SK-N-SH (cell line): Measurements from ENCODE around the gene NLRP14. TPM values are rescaled to one million over a fixed set of nuclear protein-coding genes. Genes with fewer than 3 reads are reported as not detected.

Experiments
- CTCF ChIA-PET: fragments of 300-600, 350-600 bp; formaldehyde crosslinking; extraction: SDS; loops from one replicate; lab custom pipeline; 2021; lab: Yijun Ruan, JAX
- POLR2A ChIA-PET: fragments of 350-600 bp; sonication (Branson Sonifier 250); formaldehyde crosslinking; extraction: SDS; loops from one replicate; lab custom pipeline; 2020; ENCODE audit warnings: antibody characterized with exemption, inconsistent platforms; lab: Yijun Ruan, JAX
- DNase-seq: peaks from one replicate; pipeline ENCODE4 v3.0.0; 2012
- H2AFZ ChIP-seq: fragments of 200-600 bp; sonication (generic); 2 replicates; pipeline ENCODE4 v1.8.1; 2016; ENCODE audit warnings: antibody characterized with exemption, mild to moderate bottlenecking, low read depth
- H3F3A ChIP-seq: fragments of 200-600 bp; sonication (generic); replicated peaks from 2 replicates; pipeline ENCODE3; 2016; ENCODE audit warnings: antibody characterized with exemption, mild to moderate bottlenecking; ENCODE audit not compliant: insufficient read depth
- H3K27ac ChIP-seq, 2 experiments: fragments of 200-500 bp in 1 of 2; fragments of 200-600 bp in 1 of 2; sonication (Bioruptor generic) in 1 of 2; sonication (generic), shearing (Covaris generic) in 1 of 2; 2 replicates each; pipeline versions ENCODE4 v1.5.1 to v1.6.1; 2014 to 2016; ENCODE audit warnings: low read depth in 2 of 2, inconsistent platforms in 1 of 2, low read length in 1 of 2, mild to moderate bottlenecking in 1 of 2, mixed read lengths in 1 of 2
- H3K27me3 ChIP-seq: fragments of 200-600 bp; sonication (generic), shearing (Covaris generic); 2 replicates; pipeline ENCODE4 v1.6.1; 2016; ENCODE audit warnings: mixed run types; ENCODE audit not compliant: insufficient read depth
- H3K36me3 ChIP-seq, 2 experiments: fragments of 200-500 bp in 1 of 2; fragments of 200-600 bp in 1 of 2; sonication (Bioruptor generic) in 1 of 2; sonication (generic) in 1 of 2; replicated peaks in 1 of 2; 2 replicates each; pipeline versions ENCODE3 to v1.5.1; 2014 to 2016; ENCODE audit warnings: low read length in 1 of 2, mild to moderate bottlenecking in 1 of 2; ENCODE audit not compliant: insufficient read depth in 2 of 2, control insufficient read depth in 1 of 2
- H3K4me1 ChIP-seq, 2 experiments: fragments of 200-500 bp in 1 of 2; fragments of 200-600 bp in 1 of 2; sonication (Bioruptor generic) in 1 of 2; sonication (generic), shearing (Covaris generic) in 1 of 2; 2 replicates each; pipeline versions ENCODE4 v1.5.1 to v1.6.1; 2014 to 2016; ENCODE audit warnings: low read depth in 1 of 2, low read length in 1 of 2, mixed run types in 1 of 2; ENCODE audit not compliant: insufficient read depth in 2 of 2, control insufficient read depth in 1 of 2
- H3K4me2 ChIP-seq: fragments of 200-600 bp; sonication (generic), shearing (Covaris generic); 2 replicates; pipeline ENCODE4 v1.6.1; 2017; ENCODE audit warnings: mixed run types
- H3K4me3 ChIP-seq, 2 experiments: fragments of 200-500 bp in 1 of 2; fragments of 200-600 bp in 1 of 2; sonication (Bioruptor generic) in 1 of 2; sonication (generic), shearing (Covaris generic) in 1 of 2; 2 replicates each; pipeline versions ENCODE4 v1.5.1 to v1.8.1; 2014 to 2016; ENCODE audit warnings: low read depth in 2 of 2, inconsistent platforms in 1 of 2, low read length in 1 of 2, mild to moderate bottlenecking in 1 of 2, mixed read lengths in 1 of 2, moderate library complexity in 1 of 2
- H3K79me2 ChIP-seq: fragments of 200-600 bp; sonication (generic); 2 replicates; pipeline ENCODE4 v1.8.1; 2017; ENCODE audit warnings: mild to moderate bottlenecking; ENCODE audit not compliant: insufficient read depth
- H3K9ac ChIP-seq: fragments of 200-600 bp; sonication (generic); 2 replicates; pipeline ENCODE4 v1.6.1; 2017; ENCODE audit warnings: mixed run types
- H3K9me2 ChIP-seq: fragments of 200-600 bp; sonication (generic); 2 replicates; pipeline ENCODE4 v1.6.1; 2017; ENCODE audit warnings: mixed run types
- H3K9me3 ChIP-seq: fragments of 200-600 bp; sonication (generic); 2 replicates; pipeline ENCODE4 v1.6.1; 2017; ENCODE audit warnings: mixed run types, mild to moderate bottlenecking, moderate library complexity
- H4K20me1 ChIP-seq: fragments of 200-600 bp; sonication (generic); 2 replicates; pipeline ENCODE4 v1.6.1; 2017; ENCODE audit warnings: mild to moderate bottlenecking, mixed run types; ENCODE audit not compliant: insufficient read depth
- CHD2 ChIP-seq: fragments of 150-350 bp; IDR thresholded peaks from 2 replicates; pipeline ENCODE4 v1.6.1; 2018; ENCODE audit warnings: low read length; ENCODE audit not compliant: partially characterized antibody
- ELF1 ChIP-seq: IDR thresholded peaks from 2 replicates; pipeline ENCODE4 v1.4.0; 2012
- EZH2phosphoT487 ChIP-seq: fragments of 200-600 bp; sonication (generic); IDR thresholded peaks from 2 replicates; pipeline ENCODE4 v1.6.1; 2017; ENCODE audit warnings: low read depth, mixed run types, mild to moderate bottlenecking, antibody characterized with exemption, moderate library complexity, borderline replicate concordance
- FOXM1 ChIP-seq: IDR thresholded peaks from 2 replicates; pipeline ENCODE4 v1.4.0; 2012; ENCODE audit warnings: low read depth, mild to moderate bottlenecking
- GATA2 ChIP-seq: sonication (generic); formaldehyde crosslinking; IDR thresholded peaks from 2 replicates; pipeline ENCODE4 v1.5.0; 2020; ENCODE audit warnings: mild to moderate bottlenecking, missing genetic modification reagents
- IRF3 ChIP-seq: fragments of 150-350 bp; IDR thresholded peaks from 2 replicates; pipeline ENCODE4 v1.6.1; 2016; ENCODE audit warnings: mild to moderate bottlenecking, low read depth, low read length
- MEF2A ChIP-seq: IDR thresholded peaks from 2 replicates; pipeline ENCODE4 v1.4.0; 2012; ENCODE audit warnings: low read depth, borderline replicate concordance
- NFIC ChIP-seq: IDR thresholded peaks from 2 replicates; pipeline ENCODE4 v1.4.0; 2012; ENCODE audit warnings: borderline replicate concordance
- PBX3 ChIP-seq: IDR thresholded peaks from 2 replicates; pipeline ENCODE4; 2012
- POLR2AphosphoS5 ChIP-seq: IDR thresholded peaks from 2 replicates; pipeline ENCODE4 v1.6.1; 2012; ENCODE audit warnings: low read depth, low read length
- RAD21 ChIP-seq: IDR thresholded peaks from 2 replicates; pipeline ENCODE4 v1.6.1; 2012; ENCODE audit warnings: mild to moderate bottlenecking, low read length
- RCOR1 ChIP-seq: fragments of 150-350 bp; IDR thresholded peaks from 2 replicates; pipeline ENCODE4 v1.6.1; 2017; ENCODE audit warnings: antibody characterized with exemption, low read length
- REST ChIP-seq: IDR thresholded peaks from 2 replicates; pipeline ENCODE4 v1.6.1; 2012; ENCODE audit warnings: mild to moderate bottlenecking, low read depth, low read length, moderate library complexity
- RXRA ChIP-seq: IDR thresholded peaks from 2 replicates; pipeline ENCODE4 v1.4.0; 2012; ENCODE audit warnings: low read depth, mild to moderate bottlenecking, borderline replicate concordance
- SMC3 ChIP-seq: IDR thresholded peaks from 2 replicates; pipeline ENCODE4 v1.6.1; 2012; ENCODE audit warnings: low read depth, low read length, improper control_type of control experiment
- TAF1 ChIP-seq: IDR thresholded peaks from 2 replicates; pipeline ENCODE4 v1.6.1; 2012; ENCODE audit warnings: low read depth, mild to moderate bottlenecking, low read length, moderate library complexity, borderline replicate concordance
- TCF12 ChIP-seq: IDR thresholded peaks from 2 replicates; pipeline ENCODE4 v1.4.0; 2012
- WGBS: methylation state at CpG from one replicate; pipeline ENCODE4 v1.1.6; 2017; ENCODE audit warnings: low lambda C conversion rate; 5-methylcytosine and 5-hydroxymethylcytosine counted together
- polyA plus RNA-seq, 3 experiments: library from polyadenylated mRNA; depleted of rRNA; stranded (reverse); fragments of >200 nt; gene quantifications; 2 replicates each; pipeline ENCODE4 v1.2.3, GENCODE V29; 2012

The NLRP14 gene
- polyA plus RNA-seq, 1 of the 3 experiments (the other 2 are of a cell fraction) = not detected

- TF ChIP-seq IRF3 = no peak
- TF ChIP-seq RAD21 = no peak
- no peak for TF ChIP-seq RXRA
- no peak for TF ChIP-seq FOXM1
- no peak for TF ChIP-seq NFIC
- TF ChIP-seq TAF1 = no peak
- TF ChIP-seq CHD2 = no peak
- TF ChIP-seq RCOR1 = no peak
- TF ChIP-seq PBX3 = no peak
- no peak for TF ChIP-seq GATA2 (CRISPR knock-in tag)
- no peak for TF ChIP-seq TCF12
- TF ChIP-seq, all 33 proteins: peak for 0
- Histone ChIP-seq H3K27me3 (no peaks in the 10 kb centered on the region; the same call in 1 of the 2 replicates), H2AFZ (no peak overlapping the region), H3K9me3 (no peaks in the 10 kb centered on the region), H3K79me2 (no peaks in the 10 kb centered on the region), H3F3A (no peaks in the 10 kb centered on the region), H3K9ac (no peak overlapping the region), H3K4me3 (no peak overlapping the region), H4K20me1 (no peaks in the 10 kb centered on the region), H3K4me1 (no peaks in the 10 kb centered on the region), H3K27ac (no peak overlapping the region), H3K4me2 (no peak overlapping the region), H3K9me2 (no peaks in the 10 kb centered on the region), H3K36me3 (no peaks in the 10 kb centered on the region)
- POLR2A ChIA-PET = no interaction called here
- CTCF ChIA-PET = no interaction called here
- 0% methylated on average over 1 of the region's 1 CpG for WGBS
- no peak for DNase-seq
These were observed 33.8 kb upstream of the NLRP14 start for GRCh38 chr11:6986487-6986886.

GRCh38 chr11:6988506-6988905, 31.8 kb upstream of the NLRP14 start:
- no peaks in the 10 kb centered on the region for H3K9me2 ChIP-seq
- H3K79me2 ChIP-seq = no peaks in the 10 kb centered on the region
- no peaks in the 10 kb centered on the region for H3K36me3 ChIP-seq
- no peak overlapping the region for H2AFZ ChIP-seq
- H3F3A ChIP-seq = no peaks in the 10 kb centered on the region
- ChIA-PET POLR2A (no interaction called here), CTCF (interaction anchor here (1.2 kb wide), 1 partner anchor 10 kb away, joined by 3 read pairs; no protein-coding TSS in a partner anchor)
- DNase-seq = no peak
- no peaks in the 10 kb centered on the region for H3K4me1 ChIP-seq
- no peak overlapping the region for H3K4me3 ChIP-seq
- no peak overlapping the region for H3K27ac ChIP-seq
- H3K9ac ChIP-seq = no peak overlapping the region
- TF ChIP-seq POLR2AphosphoS5 (no peak), SMC3 (no peak), MEF2A (no peak), IRF3 (no peak), EZH2phosphoT487 (no peak), CHD2 (no peak), ELF1 (no peak), RCOR1 (no peak), TAF1 (no peak), RXRA (no peak), FOXM1 (no peak), REST (no peak)
- H3K27me3 ChIP-seq = no peaks in the 10 kb centered on the region; the same call in 1 of the 2 replicates
- no peaks in the 10 kb centered on the region for H4K20me1 ChIP-seq
- no peak overlapping the region for H3K4me2 ChIP-seq
- H3K9me3 ChIP-seq = no peaks in the 10 kb centered on the region
